HG02623 (cell line): ENCODE measurements around the gene ROGDI.

ENCODE experiments used
- ATAC-seq: cut with Tn5 transposase; IDR thresholded peaks from one replicate; pipeline ENCODE4 v1.9.1; 2021; ENCODE audit warnings: moderate library complexity; ENCODE audit not compliant: unreplicated experiment

Gene ROGDI

GRCh38 chr16:4767872-4768548, 34.4 kb downstream of the ROGDI start:
- peak; percentile 2 for ATAC-seq

DNA sequence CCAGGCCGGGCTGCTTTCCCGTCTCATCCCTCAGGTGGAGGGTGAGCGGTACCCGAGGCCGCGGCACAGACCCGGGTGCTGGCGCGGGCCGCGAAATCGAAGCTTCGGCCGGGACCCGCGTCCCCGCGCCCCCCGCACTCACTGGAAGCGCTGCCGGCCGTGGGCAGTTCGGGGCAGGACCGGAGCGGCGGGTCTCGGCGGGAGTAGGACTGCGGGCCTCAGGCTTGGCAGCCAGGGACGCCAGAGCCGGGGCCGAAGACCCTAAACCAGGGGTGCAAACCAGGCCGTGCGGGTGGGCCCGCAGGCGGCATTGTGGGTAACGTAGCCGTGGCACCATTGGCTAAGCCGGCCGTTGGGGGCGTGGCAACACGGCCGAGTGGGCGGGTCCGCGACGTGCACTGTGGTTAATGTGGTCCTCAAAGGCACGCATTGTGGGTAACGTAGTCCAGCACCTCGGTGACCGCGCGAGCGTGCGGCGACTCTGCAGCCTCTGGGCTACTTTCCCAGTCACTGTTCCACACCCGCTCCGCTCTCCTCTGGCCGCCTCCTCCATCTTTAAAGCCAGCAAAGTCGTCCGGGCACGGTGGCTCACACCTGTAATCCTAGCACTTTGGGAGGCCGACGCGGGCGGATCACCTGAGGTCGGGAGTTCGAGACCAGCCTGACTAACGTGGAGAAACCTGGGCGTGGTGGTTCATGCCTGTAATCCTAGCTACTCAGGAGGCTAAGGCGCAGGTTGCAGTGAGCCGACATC, 35.4 kb downstream of the ROGDI start, which contains the start of gene ZNF500:
Gene ZNF500 (minus strand): TSS at position 288 of the 754 bp plus-strand sequence. CDS start 1,184 bp downstream, outside the sequence.
- ATAC-seq = peak; percentile 70

DNA sequence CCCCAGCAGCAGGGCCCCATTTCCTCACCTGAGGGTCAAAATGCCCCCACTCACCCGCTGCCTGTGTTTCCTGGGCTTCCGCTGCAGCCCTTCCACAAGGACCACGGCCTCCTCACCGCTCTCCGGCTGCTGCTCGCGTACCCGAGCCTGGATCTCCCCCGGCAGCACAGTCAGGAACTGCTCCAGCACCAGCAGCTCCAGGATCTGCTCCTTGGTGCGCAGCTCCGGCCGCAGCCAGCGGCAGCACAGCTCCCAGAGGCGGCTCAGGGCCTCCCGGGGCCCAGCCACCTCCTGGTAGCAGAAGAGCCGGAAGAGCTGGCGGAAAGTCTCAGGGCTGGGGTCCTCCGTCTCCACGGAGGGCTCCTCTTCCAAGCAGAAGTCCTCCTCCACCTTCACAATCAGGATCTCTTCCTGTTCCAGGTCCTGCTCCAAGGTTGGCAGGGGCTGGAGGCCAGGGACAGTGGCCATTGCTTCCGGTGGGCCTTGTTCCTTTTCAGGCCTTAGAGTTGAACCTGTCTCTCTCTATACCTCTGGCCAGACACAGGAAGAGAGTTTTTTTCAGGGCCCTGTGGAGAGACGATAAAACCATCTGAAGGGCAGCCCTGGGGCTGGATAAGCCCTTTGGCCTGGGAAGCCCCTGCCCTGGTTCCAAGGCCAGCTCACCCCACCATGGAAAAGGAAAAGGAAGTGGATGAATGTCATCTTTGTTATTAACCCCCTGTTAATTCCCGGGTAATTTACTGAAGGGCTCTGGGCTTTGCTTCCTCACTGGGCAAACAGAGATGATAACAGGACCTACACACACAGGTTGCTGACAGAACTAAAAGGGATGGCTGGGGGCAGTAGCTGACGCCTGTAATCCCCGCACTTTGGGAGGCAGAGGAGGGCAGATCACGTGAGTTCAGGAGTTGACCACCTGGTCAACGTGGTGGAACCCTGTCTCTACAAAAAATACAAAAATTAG, 36.6 kb downstream of the ROGDI start:
- ATAC-seq = no peak

- no peak for ATAC-seq
These were observed 38.6 kb downstream of the ROGDI start for GRCh38 chr16:4763791-4764190.

DNA sequence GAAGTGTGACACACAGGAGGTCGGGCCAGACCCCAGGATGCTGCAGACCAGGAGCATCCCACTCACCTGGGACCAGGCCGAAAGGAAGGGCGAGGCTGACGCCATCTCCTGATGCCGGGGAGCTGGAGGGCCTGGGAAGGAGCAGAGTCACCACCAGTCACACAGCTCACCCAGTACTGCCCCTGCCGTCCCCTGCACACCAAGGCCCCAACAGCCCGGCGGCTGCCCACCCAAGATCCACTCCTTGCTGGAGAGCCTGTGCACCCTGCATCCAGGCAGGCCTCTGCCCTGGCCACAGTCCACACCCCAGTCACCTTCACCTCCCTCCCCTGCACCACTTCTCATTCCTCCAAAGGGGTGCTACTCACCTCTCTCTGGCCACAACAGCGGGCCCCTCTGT, 40.2 kb downstream of the ROGDI start:
- no peak for ATAC-seq

DNA sequence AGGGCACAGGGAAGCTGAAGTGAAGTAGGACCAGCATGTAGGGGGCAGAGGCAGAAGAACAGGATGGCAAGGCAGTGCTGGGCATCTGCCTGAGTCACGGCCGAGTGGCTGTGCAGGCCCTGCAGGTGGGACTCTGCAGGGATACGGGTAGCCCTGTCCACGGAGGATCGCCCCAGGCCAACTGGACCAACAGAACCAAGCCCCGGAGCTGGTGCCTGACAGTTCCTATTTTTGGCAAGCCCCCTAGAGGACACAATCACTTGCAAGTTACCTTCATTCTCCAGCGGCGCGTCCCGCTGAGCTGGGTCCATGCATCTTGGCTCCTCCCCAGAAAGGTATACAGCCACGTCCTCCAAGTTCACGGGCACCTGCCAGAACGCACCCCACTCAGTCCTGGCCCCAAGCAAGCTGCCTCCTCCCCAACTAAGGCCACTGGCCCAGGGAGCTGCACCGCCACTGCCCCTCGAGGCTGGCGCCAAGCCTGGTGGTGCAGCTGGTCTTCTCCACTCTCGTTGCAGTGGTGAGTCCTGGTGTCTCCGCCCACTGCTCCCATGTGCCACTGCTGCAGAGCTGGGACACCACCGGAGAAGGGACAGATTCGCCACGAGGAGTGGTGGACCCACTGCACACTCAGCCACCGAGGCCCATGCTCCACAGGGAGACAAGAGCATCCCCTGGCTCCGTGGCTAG, 42.1 kb downstream of the ROGDI start:
- no peak for ATAC-seq

- ATAC-seq = no peak
These were observed 46.7 kb downstream of the ROGDI start for GRCh38 chr16:4755687-4756086.

DNA sequence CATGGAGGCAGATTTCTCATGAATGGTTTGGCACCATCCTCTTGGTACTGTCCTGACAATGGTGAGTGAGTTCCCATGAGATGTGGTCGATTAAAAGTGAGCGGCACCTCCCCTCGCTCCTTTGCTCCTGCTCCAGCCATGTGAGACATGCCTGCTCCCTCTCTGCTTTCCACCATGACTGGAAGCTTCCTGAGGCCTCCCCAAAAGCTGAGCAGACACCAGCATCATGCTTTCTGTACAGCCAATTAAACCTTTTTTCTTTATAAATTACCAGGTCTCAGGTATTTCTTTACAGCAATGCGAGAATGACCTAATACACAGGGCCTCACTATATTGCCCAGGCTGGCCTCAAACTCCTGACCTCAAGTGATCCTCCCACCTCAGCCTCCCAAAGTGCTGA, 47.6 kb downstream of the ROGDI start:
- no peak for ATAC-seq

DNA sequence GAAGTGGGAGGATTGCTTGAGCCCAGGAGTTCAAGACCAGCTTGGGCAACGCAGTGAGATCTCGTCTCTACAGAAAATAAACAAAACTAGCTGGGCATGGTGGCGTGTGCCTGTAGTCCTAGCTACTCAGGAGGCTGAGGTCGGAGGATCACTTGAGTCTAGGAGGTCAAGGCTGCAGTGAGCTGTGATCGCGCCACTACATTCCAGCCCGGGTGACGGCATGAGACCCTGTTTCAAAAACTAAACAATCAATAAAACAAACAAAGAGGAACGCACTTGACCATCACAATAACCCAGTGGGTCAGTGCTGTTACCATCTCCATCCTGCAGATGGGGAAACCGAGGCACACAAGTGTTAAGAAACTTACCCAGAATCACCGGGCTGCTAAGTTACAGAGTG, 49.2 kb downstream of the ROGDI start:
- no peak for ATAC-seq

DNA sequence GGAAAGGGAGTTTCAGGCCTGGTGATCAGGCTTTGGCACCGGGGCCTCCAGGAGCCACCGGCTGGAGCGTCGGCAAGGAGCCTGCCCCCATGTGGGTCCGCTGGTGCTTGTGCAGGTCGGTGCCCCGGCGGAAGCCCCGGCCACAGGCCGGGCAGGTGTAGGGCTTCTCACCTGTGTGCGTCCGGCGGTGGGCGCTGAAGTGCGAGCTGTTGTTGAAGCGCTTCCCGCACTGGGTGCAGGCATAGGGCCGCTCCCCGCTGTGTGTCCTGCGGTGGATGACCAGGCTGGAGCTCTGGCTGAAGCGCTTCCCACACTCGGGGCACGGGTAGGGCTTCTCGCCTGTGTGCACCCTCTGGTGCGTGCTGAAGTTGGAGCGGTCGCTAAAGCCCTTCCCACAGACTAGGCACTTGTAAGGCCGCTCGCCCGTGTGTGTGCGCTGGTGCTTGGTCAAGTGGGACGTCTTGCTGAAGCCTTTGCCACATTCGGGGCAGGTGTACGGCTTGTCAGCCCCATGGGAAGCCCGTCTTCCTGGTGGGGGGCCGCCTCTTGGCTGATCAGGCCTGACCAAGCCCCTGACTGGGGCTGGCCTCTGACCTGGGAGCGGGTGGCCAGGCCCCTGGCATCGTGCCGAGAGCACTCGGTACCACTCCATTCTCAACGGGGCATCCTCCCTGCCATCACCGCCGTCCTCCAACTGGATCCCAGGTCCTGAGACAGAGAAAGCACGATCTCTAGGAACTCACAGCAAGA, 49.9 kb downstream of the ROGDI start:
- no peak for ATAC-seq

DNA sequence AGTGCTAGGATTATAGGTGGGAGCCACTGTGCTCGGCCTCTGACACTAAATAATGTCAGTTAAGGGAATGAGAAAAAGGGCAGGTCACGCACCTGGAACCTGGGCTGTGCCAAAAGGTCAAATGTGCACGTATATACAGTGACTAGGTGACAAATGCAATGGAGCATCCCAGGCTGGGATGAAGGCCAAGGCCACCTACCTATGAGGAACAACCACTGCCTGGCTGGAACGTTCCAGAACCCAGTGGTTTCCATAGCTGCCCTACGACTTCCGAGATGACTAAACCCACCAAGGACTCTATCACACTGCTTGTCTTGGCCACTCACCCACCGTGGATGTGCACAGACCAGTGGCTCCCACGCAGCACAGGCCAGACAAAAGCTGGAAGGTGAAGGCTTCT, 51.5 kb downstream of the ROGDI start:
- no peak for ATAC-seq

DNA sequence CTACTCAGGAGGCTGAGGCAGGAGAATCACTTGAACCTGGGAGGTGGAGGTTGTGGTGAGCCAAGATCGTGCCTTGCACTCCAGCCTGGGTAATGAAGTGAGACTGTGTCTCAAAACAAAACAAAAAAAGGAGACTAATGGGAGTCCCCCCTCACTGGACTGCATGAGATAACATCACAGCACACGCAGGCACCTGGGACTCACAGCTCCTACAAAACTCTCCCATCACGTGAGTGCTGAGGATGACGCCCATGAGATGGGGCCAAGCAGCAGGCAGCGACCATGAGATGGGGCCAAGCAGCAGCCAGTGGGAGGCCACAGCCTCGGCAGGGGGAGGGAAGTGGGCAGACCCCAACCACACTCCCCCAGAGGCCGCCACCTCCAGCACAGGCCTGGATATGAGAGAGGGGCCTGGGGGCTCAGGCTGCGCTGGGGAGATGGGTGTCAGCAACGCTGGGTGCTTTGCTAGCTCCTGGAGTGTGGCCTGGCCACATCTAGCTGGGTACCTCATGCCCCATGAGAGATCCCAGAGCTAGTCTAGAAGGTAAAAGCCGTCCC, 52.7 kb downstream of the ROGDI start:
- ATAC-seq = no peak

DNA sequence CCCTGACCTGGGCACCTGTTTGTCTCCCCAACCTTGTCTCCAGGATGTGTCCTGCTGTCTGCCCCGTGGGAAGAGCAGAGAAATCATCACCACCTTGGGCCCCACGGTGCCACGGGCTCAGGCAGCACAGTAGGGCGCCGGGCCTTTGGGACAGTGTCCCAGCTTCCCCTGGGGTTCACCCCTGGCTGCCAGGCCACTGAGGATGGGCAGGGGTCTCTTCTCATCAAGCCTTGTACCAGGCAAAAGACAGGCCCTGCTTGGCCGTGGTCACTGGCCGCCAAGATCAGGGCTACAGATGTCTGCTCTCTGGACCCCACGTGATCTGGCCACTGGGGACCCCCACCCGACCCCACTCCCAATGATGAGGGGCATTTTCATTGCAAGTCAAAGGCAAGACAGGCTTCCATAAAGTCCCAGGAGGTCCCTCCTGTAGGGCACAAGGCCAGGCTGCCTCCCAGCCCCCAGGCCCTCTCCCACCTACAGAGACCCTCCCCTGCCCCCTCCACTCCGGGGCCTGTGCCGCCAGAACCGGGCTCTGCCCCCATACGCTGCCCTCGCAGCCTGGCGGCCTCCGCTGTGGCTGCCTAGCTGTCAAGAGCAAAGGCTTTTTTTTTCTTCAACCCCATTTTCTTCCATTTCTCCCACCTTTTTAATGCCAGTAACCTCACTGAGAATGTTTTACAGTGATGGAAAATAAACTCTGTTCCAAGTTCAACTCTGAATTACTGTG, 53.6 kb downstream of the ROGDI start:
- ATAC-seq = no peak

DNA sequence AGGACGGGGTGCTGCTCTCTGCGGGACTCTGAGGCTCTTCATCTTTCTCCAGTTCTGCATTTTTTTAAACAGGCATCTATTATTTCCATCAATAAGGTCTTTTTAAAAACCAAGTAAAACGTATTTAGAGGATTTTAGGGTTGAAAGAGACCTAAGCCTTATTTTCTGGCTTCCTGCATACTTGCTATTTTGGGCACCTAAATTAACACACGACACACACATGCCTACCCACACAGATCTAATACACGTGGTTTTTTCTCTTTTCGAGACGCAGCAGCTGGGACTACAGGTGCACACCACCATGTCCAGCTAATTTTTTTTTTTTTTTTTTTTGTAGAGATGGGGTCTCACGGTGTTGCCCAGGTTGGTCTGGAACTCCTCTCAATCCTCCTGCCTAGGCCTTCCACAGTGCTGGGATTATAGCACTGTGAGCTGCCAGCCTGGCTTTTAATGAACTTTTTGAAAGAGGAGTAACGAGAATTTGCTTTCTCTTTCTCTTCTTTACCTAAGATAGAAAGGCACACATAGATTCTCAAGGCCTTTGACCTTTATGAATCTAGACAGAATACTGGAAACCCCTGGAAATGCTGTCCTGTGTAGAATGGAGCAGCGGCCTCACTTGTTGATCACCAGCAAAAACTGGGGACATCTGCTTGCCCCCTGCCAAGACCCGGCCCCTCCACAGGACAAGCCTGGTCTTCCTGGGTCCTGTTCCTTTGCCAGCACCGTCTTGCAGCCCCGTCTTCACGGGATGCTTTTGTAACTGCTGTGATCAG, 54.3 kb downstream of the ROGDI start:
- no peak for ATAC-seq

DNA sequence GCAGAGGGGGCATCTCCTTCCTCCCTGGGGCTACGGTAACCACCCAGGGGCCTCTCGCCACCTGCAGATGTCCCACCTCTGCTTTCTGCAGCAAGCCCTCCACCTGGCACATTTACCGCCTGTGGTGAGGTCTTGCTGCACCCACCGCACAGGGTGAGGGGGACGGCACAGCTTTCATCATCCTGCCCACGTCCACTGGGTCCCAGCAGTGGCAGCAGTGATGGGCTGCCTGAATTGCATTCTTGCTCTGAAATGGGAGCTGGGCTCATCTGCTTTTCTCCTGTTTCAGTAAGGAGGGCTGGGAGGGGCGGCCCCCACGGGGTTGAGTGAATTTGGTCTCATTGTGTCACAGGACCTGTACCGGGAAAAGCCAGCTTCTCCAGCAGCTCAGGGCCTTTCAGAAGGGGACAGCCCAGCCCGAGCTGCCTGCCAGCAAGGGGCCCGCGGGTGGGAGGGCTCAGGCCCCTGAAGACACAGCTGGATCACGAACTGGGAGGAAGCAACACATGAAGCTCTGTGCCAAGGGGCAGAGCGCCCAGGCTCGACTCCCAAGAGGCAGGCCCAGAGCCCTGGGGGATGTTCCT, 55.4 kb downstream of the ROGDI start:
- ATAC-seq = no peak
